GM12878 (cell line): ENCODE measurements around the gene PPP2R5A. TPM values are rescaled to one million over a fixed set of nuclear protein-coding genes. Genes with fewer than 3 reads are reported as not detected.

Source experiments
- ATAC-seq: fragments of 200-7000 bp; cut with Tn5 transposase; 3 replicates; pipeline ENCODE4 v1.9.1; 2020; ENCODE audit warnings: mild to moderate bottlenecking, moderate library complexity
- BruUV-seq: library from RNA; stranded (reverse); fragments of 400-500 nt; replicated peaks from 2 replicates; lab custom pipeline; 2021; lab: Mats Ljungman, UMichigan
- CTCF ChIA-PET: fragments of 300-600 bp; sonication (Branson Sonifier 250); formaldehyde crosslinking; extraction: SDS; loops from one replicate; lab custom pipeline; 2021; ENCODE audit warnings: inconsistent platforms; lab: Yijun Ruan, JAX
- POLR2A ChIA-PET: fragments of 350-600 bp; formaldehyde crosslinking; extraction: SDS; loops from one replicate; lab custom pipeline; 2021; ENCODE audit warnings: inconsistent platforms; lab: Charles Lee
- RAD21 ChIA-PET: fragments of 300-600 bp; sonication (Branson Sonifier 250); formaldehyde crosslinking; loops from one replicate; lab custom pipeline; 2023; ENCODE audit warnings: antibody characterized with exemption; ENCODE audit not compliant: unreplicated experiment; lab: Charles Lee
- SMC1A ChIA-PET: fragments of 300-600 bp; sonication (Branson Sonifier 250); formaldehyde crosslinking; loops from one replicate; lab custom pipeline; 2023; ENCODE audit not compliant: unreplicated experiment, uncharacterized antibody; lab: Charles Lee
- DNase-seq: peaks from one replicate; pipeline ENCODE4 v3.0.0-alpha.2; 2011; ENCODE audit warnings: low read depth, low spot score
- FAIRE-seq: peaks from 3 replicates; lab custom pipeline; 2011; peaks lifted over from hg19 to GRCh38; lab: Jason Lieb, UNC
- H2AFZ ChIP-seq: 2 replicates; pipeline ENCODE4 v1.6.0; 2011; ENCODE audit warnings: low read depth, low read length, control low read depth; ENCODE audit not compliant: control insufficient read depth
- H3K27ac ChIP-seq: 2 replicates; pipeline ENCODE4 v1.5.1; 2011; ENCODE audit warnings: control low read depth; ENCODE audit not compliant: control insufficient read depth, insufficient read depth
- H3K27me3 ChIP-seq, 2 experiments: replicated peaks in 1 of 2; 2 replicates each; pipeline versions ENCODE4 v1.6.0 to v1.6.1; 2011; ENCODE audit warnings: low read length in 1 of 2; ENCODE audit not compliant: control insufficient read depth in 2 of 2, insufficient read depth in 2 of 2
- H3K36me3 ChIP-seq, 2 experiments: 2 replicates each; pipeline ENCODE4 v1.5.1; 2011; ENCODE audit warnings: low read length in 1 of 2; ENCODE audit not compliant: control insufficient read depth in 2 of 2, insufficient read depth in 2 of 2
- H3K4me1 ChIP-seq: 2 replicates; pipeline ENCODE4 v1.6.1; 2011; ENCODE audit warnings: mild to moderate bottlenecking, low read length, moderate library complexity, mixed read lengths; ENCODE audit not compliant: control insufficient read depth, insufficient read depth
- H3K4me2 ChIP-seq: 2 replicates; pipeline ENCODE4 v1.6.0; 2011; ENCODE audit warnings: control low read depth; ENCODE audit not compliant: control insufficient read depth, insufficient read depth
- H3K4me3 ChIP-seq: fragments of 200-600 bp; sonication (generic); 2 replicates; pipeline ENCODE4 v1.5.1; 2016
- H3K79me2 ChIP-seq: 2 replicates; pipeline ENCODE4 v1.6.0; 2011; ENCODE audit warnings: low read length; ENCODE audit not compliant: control insufficient read depth, insufficient read depth
- H3K9ac ChIP-seq: 2 replicates; pipeline ENCODE4 v1.8.0; 2011; ENCODE audit warnings: low read length, control low read depth, mixed read lengths; ENCODE audit not compliant: control insufficient read depth, insufficient read depth
- H3K9me3 ChIP-seq: replicated peaks from 3 replicates; pipeline ENCODE4 v1.5.1; 2011; ENCODE audit warnings: mild to moderate bottlenecking, low read length; ENCODE audit not compliant: control insufficient read depth, insufficient read depth
- H4K20me1 ChIP-seq: 2 replicates; pipeline ENCODE4 v1.6.0; 2011; ENCODE audit not compliant: control insufficient read depth, insufficient read depth
- CREM ChIP-seq: IDR thresholded peaks from 2 replicates; pipeline ENCODE4 v1.6.1; 2014; ENCODE audit warnings: antibody characterized with exemption, low read depth
- ETV6 ChIP-seq, 2 experiments: fragments of 450-650 bp in 1 of 2; IDR thresholded peaks in 1 of 2; conservative IDR thresholded peaks in 1 of 2; 2 replicates each; pipeline ENCODE4 v1.6.1; 2014; ENCODE audit warnings: antibody characterized with exemption in 1 of 2, borderline replicate concordance in 1 of 2, low read depth in 1 of 2, mild to moderate bottlenecking in 1 of 2, moderate library complexity in 1 of 2
- HDGF ChIP-seq: fragments of 450-650 bp; IDR thresholded peaks from 2 replicates; pipeline ENCODE4 v1.6.1; 2016; ENCODE audit warnings: antibody characterized with exemption
- MYC ChIP-seq: IDR thresholded peaks from 2 replicates; pipeline ENCODE4 v1.6.1; 2011; ENCODE audit warnings: mild to moderate bottlenecking, low read length, moderate library complexity, inconsistent platforms; ENCODE audit not compliant: insufficient read depth, insufficient replicate concordance, insufficient read length, severe bottlenecking
- POLR2A ChIP-seq: IDR thresholded peaks from 2 replicates; pipeline ENCODE4 v1.6.1; 2011; ENCODE audit warnings: low read depth, mild to moderate bottlenecking, low read length
- POLR2AphosphoS5 ChIP-seq: IDR thresholded peaks from 2 replicates; pipeline ENCODE4 v1.6.1; 2011; ENCODE audit warnings: mild to moderate bottlenecking, low read length, inconsistent platforms
- TAF1 ChIP-seq: IDR thresholded peaks from 2 replicates; pipeline ENCODE4 v1.6.1; 2011; ENCODE audit warnings: mild to moderate bottlenecking, low read depth, low read length, borderline replicate concordance
- in situ Hi-C: fragments of 300-500 bp; cut with MboI; formaldehyde crosslinking; loops from 9 replicates; pipeline ENCODE4 v1.14.3; 2018; ENCODE audit warnings: mixed read lengths
- intact Hi-C: fragments of 100-400 bp; cut with micrococcal nuclease; formaldehyde crosslinking; loops from one replicate; pipeline ENCODE4 v1.14.2; 2022; ENCODE audit not compliant: unreplicated experiment
- polyA plus RNA-seq, 11 experiments: library from polyadenylated mRNA; depleted of rRNA in 4 of 11; unstranded in 6 of 11; stranded (reverse) in 5 of 11; fragments of >200 nt; fragmentation: Nextera tagmentation in 4 of 11; fragmentation: Illumina TruSeq in 1 of 11; extraction: Ambion mirVana in 4 of 11; extraction: Trizol in 1 of 11; gene quantifications; 1 replicate in 1 of 11; 2 replicates in 10 of 11; pipeline versions ENCODE4 v1.2.1 to v1.2.3, GENCODE V29; 2011 to 2016; ENCODE audit warnings: inconsistent platforms in 2 of 11, missing spikeins in 2 of 11, low read depth in 1 of 11
- total RNA-seq, 4 experiments: library from RNA; depleted of rRNA in 3 of 4; stranded (reverse); fragments of >200 nt in 3 of 4; fragmentation: Illumina TruSeq in 1 of 4; extraction: Trizol in 1 of 4; gene quantifications; 2 replicates each; pipeline versions ENCODE4 v1.2.1 to v1.2.3, GENCODE V29; 2013 to 2021
- TF ChIP-seq, protein P1 (sequence below): fragments of 450-650 bp; IDR thresholded peaks from 2 replicates; pipeline ENCODE4 v1.6.1; 2018; ENCODE audit warnings: borderline replicate concordance, mild to moderate bottlenecking; ENCODE audit not compliant: partially characterized antibody
- TF ChIP-seq, protein P2 (sequence below): fragments of 450-650 bp; formaldehyde crosslinking; IDR thresholded peaks from 2 replicates; pipeline ENCODE4 v1.5.0; 2022; ENCODE audit warnings: mild to moderate bottlenecking, missing genetic modification characterization
- TF ChIP-seq, protein P3 (sequence below): fragments of 450-650 bp; IDR thresholded peaks from 2 replicates; pipeline ENCODE4 v1.6.1; 2016; ENCODE audit warnings: mild to moderate bottlenecking
- TF ChIP-seq, protein P4 (sequence below): IDR thresholded peaks from 2 replicates; pipeline ENCODE4 v1.6.1; 2012; ENCODE audit warnings: mild to moderate bottlenecking, low read depth, low read length
- TF ChIP-seq, protein P5 (sequence below): IDR thresholded peaks from 2 replicates; pipeline ENCODE4 v1.6.1; 2011; ENCODE audit warnings: low read depth, mild to moderate bottlenecking, low read length, moderate library complexity, borderline replicate concordance; ENCODE audit errors: extremely low read depth

The PPP2R5A gene
- total and polyA plus RNA-seq, 10 of the 15 experiments (the other 5 are each of a cell fraction or from before 2014, with no cell fraction given) = 15.4 to 40.6 (median 32.5) TPM

DNA sequence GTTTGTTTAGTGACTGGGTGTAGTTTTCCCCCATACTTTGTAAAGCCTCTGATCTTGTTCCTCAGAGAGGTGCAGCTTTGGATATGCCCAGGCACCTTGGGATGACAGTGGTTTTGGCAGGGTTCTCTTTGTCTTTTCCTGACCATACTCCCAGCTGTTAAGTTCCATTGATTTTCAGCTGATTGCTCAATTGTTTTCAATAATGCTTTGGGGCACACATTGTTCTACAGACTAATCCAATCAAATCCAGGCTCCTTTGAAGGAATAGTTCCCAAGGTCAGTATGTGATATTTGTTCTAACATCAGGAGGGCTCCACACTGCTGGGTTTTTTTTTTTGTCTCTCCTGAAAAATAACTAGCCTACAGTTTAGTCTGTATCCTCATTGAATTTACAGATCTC is 24.8 kb downstream of the PPP2R5A start:
- Histone ChIP-seq H3K4me3 (no peak overlapping the region), H3K4me1 (no peaks in the 10 kb centered on the region), H3K4me2 (no peak overlapping the region), H3K79me2 (peaks cover 30% of the 10 kb centered on the region), H4K20me1 (no peaks in the 10 kb centered on the region), H2AFZ (no peak overlapping the region), H3K27me3 (no peaks in the 10 kb centered on the region), H3K27ac (no peak overlapping the region), H3K36me3 (peaks cover 0 to 15% of the 10 kb centered on the region in 2 experiments; a peak in 1 of 4 replicates), H3K9me3 (peaks cover 2% of the 10 kb centered on the region; the same call in 2 of the 3 replicates), H3K9ac (no peak overlapping the region; the same call in 1 of the 2 replicates)
- ChIA-PET RAD21 (interaction anchor here (1.6 to 5.2 kb wide), 3 partner anchors 24 to 239 kb away, joined by 3 to 35 read pairs (median 6); no protein-coding TSS in a partner anchor), POLR2A (interaction anchor here (0.7 kb wide), 1 partner anchor 481 kb away, joined by 3 read pairs; no protein-coding TSS in a partner anchor), SMC1A (interaction anchor here (0.6 to 6.7 kb wide), 5 partner anchors 22 to 422 kb away, joined by 3 to 55 read pairs (median 4); no protein-coding TSS in a partner anchor), CTCF (interaction anchor here (0.6 to 3.4 kb wide), 4 partner anchors 9 to 249 kb away, joined by 3 to 22 read pairs (median 5); no protein-coding TSS in a partner anchor)
- no TSS peak for BruUV-seq
- in situ Hi-C loops (no loop called here), intact Hi-C loops (no loop called here)
- ATAC-seq = no peak
- FAIRE-seq = no peak
- DNase-seq = no peak
- TF ChIP-seq TAF1 (no peak), CREM (no peak), ETV6 (conservative IDR thresholded peaks at IDR 0.05 in 1 of 2, IDR thresholded peaks at IDR 0.05 in 1 of 2; ENCODE audit: borderline replicate concordance in 1 of 2, low read depth in 1 of 2) (no peak), MYC (no peak), POLR2AphosphoS5 (no peak), POLR2A (no peak), HDGF (no peak)
- TF ChIP-seq, protein P1, sequence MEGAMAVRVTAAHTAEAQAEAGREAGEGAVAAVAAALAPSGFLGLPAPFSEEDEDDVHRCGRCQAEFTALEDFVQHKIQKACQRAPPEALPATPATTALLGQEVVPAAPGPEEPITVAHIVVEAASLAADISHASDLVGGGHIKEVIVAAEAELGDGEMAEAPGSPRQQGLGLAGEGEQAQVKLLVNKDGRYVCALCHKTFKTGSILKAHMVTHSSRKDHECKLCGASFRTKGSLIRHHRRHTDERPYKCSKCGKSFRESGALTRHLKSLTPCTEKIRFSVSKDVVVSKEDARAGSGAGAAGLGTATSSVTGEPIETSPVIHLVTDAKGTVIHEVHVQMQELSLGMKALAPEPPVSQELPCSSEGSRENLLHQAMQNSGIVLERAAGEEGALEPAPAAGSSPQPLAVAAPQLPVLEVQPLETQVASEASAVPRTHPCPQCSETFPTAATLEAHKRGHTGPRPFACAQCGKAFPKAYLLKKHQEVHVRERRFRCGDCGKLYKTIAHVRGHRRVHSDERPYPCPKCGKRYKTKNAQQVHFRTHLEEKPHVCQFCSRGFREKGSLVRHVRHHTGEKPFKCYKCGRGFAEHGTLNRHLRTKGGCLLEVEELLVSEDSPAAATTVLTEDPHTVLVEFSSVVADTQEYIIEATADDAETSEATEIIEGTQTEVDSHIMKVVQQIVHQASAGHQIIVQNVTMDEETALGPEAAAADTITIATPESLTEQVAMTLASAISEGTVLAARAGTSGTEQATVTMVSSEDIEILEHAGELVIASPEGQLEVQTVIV = no peak
- TF ChIP-seq, protein P2, sequence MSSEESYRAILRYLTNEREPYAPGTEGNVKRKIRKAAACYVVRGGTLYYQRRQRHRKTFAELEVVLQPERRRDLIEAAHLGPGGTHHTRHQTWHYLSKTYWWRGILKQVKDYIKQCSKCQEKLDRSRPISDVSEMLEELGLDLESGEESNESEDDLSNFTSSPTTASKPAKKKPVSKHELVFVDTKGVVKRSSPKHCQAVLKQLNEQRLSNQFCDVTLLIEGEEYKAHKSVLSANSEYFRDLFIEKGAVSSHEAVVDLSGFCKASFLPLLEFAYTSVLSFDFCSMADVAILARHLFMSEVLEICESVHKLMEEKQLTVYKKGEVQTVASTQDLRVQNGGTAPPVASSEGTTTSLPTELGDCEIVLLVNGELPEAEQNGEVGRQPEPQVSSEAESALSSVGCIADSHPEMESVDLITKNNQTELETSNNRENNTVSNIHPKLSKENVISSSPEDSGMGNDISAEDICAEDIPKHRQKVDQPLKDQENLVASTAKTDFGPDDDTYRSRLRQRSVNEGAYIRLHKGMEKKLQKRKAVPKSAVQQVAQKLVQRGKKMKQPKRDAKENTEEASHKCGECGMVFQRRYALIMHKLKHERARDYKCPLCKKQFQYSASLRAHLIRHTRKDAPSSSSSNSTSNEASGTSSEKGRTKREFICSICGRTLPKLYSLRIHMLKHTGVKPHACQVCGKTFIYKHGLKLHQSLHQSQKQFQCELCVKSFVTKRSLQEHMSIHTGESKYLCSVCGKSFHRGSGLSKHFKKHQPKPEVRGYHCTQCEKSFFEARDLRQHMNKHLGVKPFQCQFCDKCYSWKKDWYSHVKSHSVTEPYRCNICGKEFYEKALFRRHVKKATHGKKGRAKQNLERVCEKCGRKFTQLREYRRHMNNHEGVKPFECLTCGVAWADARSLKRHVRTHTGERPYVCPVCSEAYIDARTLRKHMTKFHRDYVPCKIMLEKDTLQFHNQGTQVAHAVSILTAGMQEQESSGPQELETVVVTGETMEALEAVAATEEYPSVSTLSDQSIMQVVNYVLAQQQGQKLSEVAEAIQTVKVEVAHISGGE (CRISPR knock-in tag) = no peak
- TF ChIP-seq, protein P3, sequence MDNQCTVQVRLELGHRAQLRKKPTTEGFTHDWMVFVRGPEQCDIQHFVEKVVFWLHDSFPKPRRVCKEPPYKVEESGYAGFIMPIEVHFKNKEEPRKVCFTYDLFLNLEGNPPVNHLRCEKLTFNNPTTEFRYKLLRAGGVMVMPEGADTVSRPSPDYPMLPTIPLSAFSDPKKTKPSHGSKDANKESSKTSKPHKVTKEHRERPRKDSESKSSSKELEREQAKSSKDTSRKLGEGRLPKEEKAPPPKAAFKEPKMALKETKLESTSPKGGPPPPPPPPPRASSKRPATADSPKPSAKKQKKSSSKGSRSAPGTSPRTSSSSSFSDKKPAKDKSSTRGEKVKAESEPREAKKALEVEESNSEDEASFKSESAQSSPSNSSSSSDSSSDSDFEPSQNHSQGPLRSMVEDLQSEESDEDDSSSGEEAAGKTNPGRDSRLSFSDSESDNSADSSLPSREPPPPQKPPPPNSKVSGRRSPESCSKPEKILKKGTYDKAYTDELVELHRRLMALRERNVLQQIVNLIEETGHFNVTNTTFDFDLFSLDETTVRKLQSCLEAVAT = no peak
- TF ChIP-seq, protein P4, sequence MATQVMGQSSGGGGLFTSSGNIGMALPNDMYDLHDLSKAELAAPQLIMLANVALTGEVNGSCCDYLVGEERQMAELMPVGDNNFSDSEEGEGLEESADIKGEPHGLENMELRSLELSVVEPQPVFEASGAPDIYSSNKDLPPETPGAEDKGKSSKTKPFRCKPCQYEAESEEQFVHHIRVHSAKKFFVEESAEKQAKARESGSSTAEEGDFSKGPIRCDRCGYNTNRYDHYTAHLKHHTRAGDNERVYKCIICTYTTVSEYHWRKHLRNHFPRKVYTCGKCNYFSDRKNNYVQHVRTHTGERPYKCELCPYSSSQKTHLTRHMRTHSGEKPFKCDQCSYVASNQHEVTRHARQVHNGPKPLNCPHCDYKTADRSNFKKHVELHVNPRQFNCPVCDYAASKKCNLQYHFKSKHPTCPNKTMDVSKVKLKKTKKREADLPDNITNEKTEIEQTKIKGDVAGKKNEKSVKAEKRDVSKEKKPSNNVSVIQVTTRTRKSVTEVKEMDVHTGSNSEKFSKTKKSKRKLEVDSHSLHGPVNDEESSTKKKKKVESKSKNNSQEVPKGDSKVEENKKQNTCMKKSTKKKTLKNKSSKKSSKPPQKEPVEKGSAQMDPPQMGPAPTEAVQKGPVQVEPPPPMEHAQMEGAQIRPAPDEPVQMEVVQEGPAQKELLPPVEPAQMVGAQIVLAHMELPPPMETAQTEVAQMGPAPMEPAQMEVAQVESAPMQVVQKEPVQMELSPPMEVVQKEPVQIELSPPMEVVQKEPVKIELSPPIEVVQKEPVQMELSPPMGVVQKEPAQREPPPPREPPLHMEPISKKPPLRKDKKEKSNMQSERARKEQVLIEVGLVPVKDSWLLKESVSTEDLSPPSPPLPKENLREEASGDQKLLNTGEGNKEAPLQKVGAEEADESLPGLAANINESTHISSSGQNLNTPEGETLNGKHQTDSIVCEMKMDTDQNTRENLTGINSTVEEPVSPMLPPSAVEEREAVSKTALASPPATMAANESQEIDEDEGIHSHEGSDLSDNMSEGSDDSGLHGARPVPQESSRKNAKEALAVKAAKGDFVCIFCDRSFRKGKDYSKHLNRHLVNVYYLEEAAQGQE = no peak
- TF ChIP-seq, protein P5, sequence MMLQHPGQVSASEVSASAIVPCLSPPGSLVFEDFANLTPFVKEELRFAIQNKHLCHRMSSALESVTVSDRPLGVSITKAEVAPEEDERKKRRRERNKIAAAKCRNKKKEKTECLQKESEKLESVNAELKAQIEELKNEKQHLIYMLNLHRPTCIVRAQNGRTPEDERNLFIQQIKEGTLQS = no peak
